ENCODE data around the gene TENT5A.

- TF ChIP-seq EZH2 (optimal IDR thresholded peaks at IDR 0.05; ENCODE audit: low read depth, low read length), result no peak
- TF ChIP-seq CTCF (IDR thresholded peaks at IDR 0.05; ENCODE audit: low read length), result no peak
- TF ChIP-seq EZH2phosphoT487 (IDR thresholded peaks at IDR 0.05; ENCODE audit: low read length), result no peak
Observed at GRCh38 chr6:81767163-81767891, 14.8 kb upstream of the TENT5A start.
